Brain microvascular endothelial cell (primary cell): ENCODE measurements around the gene PLA2G4A.

ENCODE experiments used
- DNase-seq: peaks from one replicate; pipeline ENCODE4 v3.0.0-alpha.2; 2020
- H3K27ac ChIP-seq: fragments of 250-450 bp; sonication (Bioruptor Pico); 2 replicates; pipeline ENCODE4 v1.5.1; 2020; ENCODE audit warnings: mild to moderate bottlenecking, moderate library complexity
- H3K27me3 ChIP-seq: fragments of 250-450 bp; sonication (Bioruptor Pico); replicated peaks from 2 replicates; pipeline ENCODE4 v1.5.1; 2020; ENCODE audit warnings: mild to moderate bottlenecking
- H3K36me3 ChIP-seq: fragments of 250-450 bp; sonication (Bioruptor Pico); replicated peaks from 2 replicates; pipeline ENCODE4 v1.5.1; 2020; ENCODE audit warnings: mild to moderate bottlenecking
- H3K4me3 ChIP-seq: 2 replicates; pipeline ENCODE4 v1.5.1; 2011; ENCODE audit warnings: low read depth, mild to moderate bottlenecking, control low read depth, low read length, moderate library complexity
- in situ Hi-C: cut with HindIII; loops from 2 replicates; pipeline ENCODE4 v1.10.0; 2017; ENCODE audit warnings: low sequenced_read_pairs, low pct_ligation_motif_present
- TF ChIP-seq, protein P1 (sequence below): IDR thresholded peaks from 2 replicates; pipeline ENCODE4 v1.5.1; 2011; ENCODE audit warnings: low read depth, mild to moderate bottlenecking, moderate library complexity, low read length, control low read depth, inconsistent platforms; ENCODE audit errors: missing control alignments

PLA2G4A gene

DNA sequence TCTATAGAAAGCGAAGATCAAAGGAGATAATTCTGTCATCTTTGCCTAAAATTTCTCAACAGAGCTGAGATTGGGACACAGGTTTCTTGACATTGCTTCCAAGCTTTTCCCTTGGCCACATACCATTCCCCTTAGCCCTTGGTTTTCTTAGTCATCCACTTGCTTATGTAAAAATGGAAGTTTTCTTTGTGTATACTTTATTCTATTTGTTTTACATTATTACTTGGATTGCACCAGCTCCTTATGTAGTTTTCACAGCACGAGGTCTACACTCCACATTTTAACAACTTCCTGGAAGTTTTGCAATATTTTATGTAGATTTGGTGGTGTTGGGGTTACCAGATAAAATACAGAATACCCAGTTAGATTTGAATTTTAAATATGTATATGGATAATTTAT is 129.8 kb downstream of the PLA2G4A start:
- peak; percentile 51 for DNase-seq
- in situ Hi-C loops = no loop called here
- H3K27ac ChIP-seq = no peak overlapping the region
- H3K27me3 ChIP-seq = no peaks in the 10 kb centered on the region
- TF ChIP-seq, protein P1, sequence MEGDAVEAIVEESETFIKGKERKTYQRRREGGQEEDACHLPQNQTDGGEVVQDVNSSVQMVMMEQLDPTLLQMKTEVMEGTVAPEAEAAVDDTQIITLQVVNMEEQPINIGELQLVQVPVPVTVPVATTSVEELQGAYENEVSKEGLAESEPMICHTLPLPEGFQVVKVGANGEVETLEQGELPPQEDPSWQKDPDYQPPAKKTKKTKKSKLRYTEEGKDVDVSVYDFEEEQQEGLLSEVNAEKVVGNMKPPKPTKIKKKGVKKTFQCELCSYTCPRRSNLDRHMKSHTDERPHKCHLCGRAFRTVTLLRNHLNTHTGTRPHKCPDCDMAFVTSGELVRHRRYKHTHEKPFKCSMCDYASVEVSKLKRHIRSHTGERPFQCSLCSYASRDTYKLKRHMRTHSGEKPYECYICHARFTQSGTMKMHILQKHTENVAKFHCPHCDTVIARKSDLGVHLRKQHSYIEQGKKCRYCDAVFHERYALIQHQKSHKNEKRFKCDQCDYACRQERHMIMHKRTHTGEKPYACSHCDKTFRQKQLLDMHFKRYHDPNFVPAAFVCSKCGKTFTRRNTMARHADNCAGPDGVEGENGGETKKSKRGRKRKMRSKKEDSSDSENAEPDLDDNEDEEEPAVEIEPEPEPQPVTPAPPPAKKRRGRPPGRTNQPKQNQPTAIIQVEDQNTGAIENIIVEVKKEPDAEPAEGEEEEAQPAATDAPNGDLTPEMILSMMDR = no peak
- no peak overlapping the region for H3K4me3 ChIP-seq
- no peaks in the 10 kb centered on the region for H3K36me3 ChIP-seq

DNA sequence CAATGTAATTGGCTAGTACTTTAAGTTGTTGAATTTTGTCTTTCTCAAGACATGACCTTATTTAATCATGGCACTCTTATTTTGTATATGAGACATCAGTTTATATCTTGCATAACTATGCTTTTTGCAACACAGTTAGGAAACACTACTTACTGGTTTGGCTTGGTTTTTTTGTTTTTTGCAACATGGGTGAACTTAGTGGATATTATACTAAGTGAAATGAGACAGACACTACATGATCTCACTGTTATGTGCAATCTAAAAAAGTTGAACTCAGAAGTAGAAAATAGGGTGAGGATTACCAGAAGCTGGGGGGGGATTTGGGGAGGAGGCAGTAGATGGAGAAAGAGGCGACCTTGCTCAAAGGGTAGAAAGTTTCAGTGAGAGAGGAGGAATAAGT is 132.1 kb downstream of the PLA2G4A start:
- H3K27ac ChIP-seq = no peak overlapping the region
- DNase-seq = no peak
- in situ Hi-C loops = no loop called here
- no peaks in the 10 kb centered on the region for H3K27me3 ChIP-seq
- H3K4me3 ChIP-seq = no peak overlapping the region
- TF ChIP-seq, protein P1 = no peak
- no peaks in the 10 kb centered on the region for H3K36me3 ChIP-seq

DNA sequence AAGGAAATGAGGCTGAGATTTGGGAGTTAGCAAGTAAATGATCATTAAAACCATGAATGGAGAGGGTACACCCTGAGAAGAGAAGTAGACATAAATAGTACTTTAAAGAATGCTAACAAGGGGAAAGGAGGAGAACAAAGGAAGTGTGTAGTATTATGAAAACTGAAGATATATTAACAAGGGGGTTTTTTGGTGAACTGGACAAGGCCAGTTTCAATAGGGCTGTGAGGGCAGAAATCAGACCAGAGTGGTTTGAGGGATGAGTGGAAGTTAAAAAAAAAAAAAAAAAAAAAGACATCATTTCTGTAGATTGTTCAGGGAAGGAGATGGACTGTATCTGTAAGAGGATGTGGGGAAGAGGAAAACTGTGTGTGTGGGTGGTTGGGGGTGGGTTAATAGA is 137.1 kb downstream of the PLA2G4A start:
- Histone ChIP-seq H3K36me3 (no peaks in the 10 kb centered on the region), H3K4me3 (no peak overlapping the region), H3K27ac (no peak overlapping the region), H3K27me3 (no peaks in the 10 kb centered on the region)
- in situ Hi-C loops = no loop called here
- no peak for DNase-seq
- TF ChIP-seq, protein P1 = no peak

DNA sequence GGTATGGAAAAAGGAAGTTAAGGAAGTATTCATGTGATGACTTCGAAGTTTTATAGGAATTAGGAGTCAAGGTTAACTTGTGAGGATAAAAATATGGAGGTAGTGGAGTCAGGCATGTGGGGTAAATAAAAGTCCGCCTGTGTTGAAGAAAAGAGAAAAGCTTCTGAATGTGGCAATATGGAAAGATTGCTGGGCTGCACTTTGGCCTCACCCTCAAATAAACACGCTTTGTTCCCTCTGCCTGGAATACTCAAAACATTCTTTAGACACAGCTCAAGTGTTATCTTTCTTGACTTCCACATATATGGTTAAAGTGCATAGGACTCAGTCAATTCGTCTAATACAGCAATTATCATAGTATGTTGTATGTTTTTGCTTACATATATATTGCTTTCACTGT is 137.7 kb downstream of the PLA2G4A start:
- Histone ChIP-seq H3K27ac (no peak overlapping the region), H3K4me3 (no peak overlapping the region), H3K36me3 (no peaks in the 10 kb centered on the region), H3K27me3 (no peaks in the 10 kb centered on the region)
- DNase-seq = no peak
- TF ChIP-seq, protein P1 = no peak
- in situ Hi-C loops = no loop called here

DNA sequence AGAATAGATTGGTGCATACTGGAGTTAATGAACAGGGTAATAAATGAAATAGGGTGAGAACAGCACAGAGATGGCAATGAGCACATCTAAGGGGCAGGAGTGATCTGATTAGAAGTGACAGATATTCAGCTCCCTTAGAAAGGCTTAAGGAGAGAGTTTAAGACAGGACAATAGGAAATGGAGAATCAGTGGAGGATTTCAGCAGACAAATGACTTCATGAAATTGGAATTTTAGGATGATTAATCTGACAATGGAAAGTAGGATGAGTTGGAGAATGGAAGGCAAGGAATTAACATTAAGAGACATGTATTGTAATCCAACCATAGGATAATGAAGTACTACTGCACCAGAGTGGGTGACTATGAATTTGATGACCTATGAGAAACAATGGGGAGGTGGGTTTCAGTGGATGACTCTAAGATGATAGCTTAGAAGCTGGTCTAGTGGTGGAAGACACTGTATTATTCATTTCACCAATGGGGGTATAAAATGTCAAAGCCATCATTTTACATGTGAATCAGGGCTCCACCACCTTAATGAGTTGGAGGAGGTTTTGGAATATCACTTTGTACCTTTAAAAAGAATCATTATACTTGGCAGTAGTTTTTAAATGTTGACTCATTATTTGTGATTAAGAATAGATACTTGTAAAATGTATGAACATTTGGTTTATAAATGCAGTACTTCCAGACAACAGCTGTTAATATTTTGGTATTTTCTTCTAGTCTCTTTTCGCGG is 139.1 kb downstream of the PLA2G4A start:
- Histone ChIP-seq H3K27me3 (no peaks in the 10 kb centered on the region), H3K4me3 (no peak overlapping the region), H3K27ac (peak overlapping the region; percentile 11), H3K36me3 (no peaks in the 10 kb centered on the region)
- no peak for DNase-seq
- TF ChIP-seq, protein P1 = no peak
- in situ Hi-C loops = no loop called here

DNA sequence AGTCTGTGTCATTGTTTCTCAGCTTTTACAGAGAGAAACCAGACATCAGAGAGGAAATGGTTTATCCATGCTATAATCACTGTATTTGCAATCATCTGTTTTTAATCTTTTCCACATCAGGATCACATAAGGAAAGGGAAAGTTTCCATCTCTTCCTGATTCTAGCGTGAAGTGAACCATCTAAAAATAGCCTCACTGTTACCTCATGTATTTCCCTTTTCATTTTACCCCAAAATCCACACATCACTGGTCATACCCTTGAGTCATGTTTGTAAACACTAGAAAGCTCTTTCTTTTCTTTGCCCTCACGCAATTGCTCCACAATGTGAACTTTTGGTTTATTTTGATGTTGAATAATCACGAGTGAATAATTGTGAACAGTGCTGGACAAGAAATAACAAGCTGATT is 146.0 kb downstream of the PLA2G4A start:
- no peak overlapping the region for H3K4me3 ChIP-seq
- TF ChIP-seq, protein P1 = no peak
- peak overlapping the region; percentile 85 for H3K27ac ChIP-seq
- in situ Hi-C loops = loop anchor here (25.0 kb wide), 2 partner anchors 362 to 487 kb away; no protein-coding TSS in a partner anchor
- H3K36me3 ChIP-seq = no peaks in the 10 kb centered on the region
- no peaks in the 10 kb centered on the region for H3K27me3 ChIP-seq
- DNase-seq = peak; percentile 87
